Breast epithelium (tissue), 3 donors: Measurements from ENCODE around the gene CIART.

ENCODE experiments used
- CTCF ChIP-seq, 3 donors: fragments of 450-650 bp; IDR thresholded peaks; one replicate each; pipeline ENCODE4 v1.5.1; 2016 to 2017; ENCODE audit warnings: antibody characterized with exemption in 3 of 3, mild to moderate bottlenecking in 3 of 3, moderate library complexity in 3 of 3
- POLR2A ChIP-seq: fragments of 450-650 bp; IDR thresholded peaks from one replicate; pipeline ENCODE4 v1.6.1; 2016; ENCODE audit warnings: antibody characterized with exemption, mild to moderate bottlenecking, moderate library complexity
- POLR2AphosphoS5 ChIP-seq, 3 donors: sonication (generic); formaldehyde crosslinking; IDR thresholded peaks; one replicate each; pipeline ENCODE4 v1.6.1; 2017; ENCODE audit warnings: antibody characterized with exemption in 3 of 3

- TF ChIP-seq CTCF (IDR thresholded peaks at IDR 0.05) (no peak), POLR2AphosphoS5 (IDR thresholded peaks at IDR 0.05) (peak in 1 of 3 donors; percentile 19), POLR2A (no peak)
These were observed 22.3 kb upstream of the CIART start for GRCh38 chr1:150259758-150260669.
